Stimulated activated CD4-positive, alpha-beta T cell treated with anti-CD3 and anti-CD28 coated beads, TNF-alpha, amount 100 ng/mL, for 1 hour (primary cell): ENCODE results near the gene NEDD4L.

Experiments
- DNase-seq, 3 donors: peaks; one replicate each; pipeline ENCODE4 v3.0.0-alpha.2; 2020; ENCODE audit warnings: low read depth in 3 of 3, low spot score in 1 of 3

The NEDD4L gene

GRCh38 chr18:58205443-58206160 is 161.6 kb downstream of the NEDD4L start:
- no peak for DNase-seq

DNA sequence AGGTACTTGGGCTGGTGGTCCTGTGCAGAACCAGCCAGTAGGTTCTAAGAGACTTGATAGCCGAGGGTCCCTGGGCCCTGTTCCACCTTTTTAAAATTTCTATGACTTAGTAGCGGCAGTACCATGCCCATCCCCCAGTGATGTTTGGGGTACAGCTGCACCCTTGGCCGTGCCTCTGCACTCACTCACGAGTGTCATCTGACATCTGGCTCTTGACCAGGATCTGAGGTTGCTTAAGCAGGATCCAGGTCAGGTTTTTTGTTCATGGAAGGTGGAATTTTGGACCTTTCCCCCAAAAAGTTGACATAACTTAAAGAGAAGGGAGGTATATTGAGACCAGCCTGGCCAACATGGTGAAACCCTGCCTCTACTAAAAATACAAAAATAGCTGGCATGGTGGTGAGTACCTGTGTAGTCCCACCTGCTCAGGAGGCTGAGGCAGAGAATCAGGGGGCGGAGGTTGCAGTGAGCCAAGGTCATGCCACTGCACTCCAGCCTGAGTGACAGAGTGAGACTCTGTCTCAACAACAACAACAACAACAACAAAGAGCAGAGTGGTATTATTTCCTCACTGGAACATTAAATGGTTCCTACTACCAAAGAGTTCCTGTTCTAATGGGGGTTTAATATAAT is 163.6 kb downstream of the NEDD4L start:
- DNase-seq = no peak

DNA sequence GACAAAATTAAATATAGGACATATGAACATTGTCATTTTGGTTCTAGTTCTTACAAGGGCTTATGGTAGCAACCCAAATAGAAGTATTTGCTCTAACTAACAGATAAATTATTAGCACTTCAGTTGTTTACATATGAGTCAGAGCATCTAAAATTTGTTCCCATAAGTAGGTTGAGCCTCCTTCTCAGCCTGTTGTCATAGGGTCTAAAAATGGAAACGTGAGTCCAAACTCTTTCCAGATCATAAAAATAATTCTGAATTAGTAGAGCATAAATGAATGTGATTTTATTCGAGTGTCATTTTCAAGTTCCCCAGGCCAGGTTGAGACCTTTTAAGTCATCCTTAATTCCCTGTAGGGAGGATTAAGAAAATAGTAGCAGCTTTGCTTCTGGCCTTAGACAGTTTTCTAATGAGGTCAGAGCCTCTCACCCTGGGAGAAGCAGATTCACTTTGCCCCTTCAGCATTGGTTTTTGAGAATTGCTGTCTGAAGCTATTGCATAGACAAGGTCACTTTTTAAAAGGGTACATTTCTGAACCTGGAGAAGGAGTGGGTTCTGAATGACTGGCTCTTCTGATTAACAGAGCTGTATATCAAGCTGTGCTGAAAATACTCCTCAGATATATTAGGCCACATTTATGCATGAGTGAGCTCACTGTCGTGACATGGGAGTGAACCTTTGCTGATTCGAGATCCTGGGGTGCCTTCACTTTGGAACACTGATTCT is 164.3 kb downstream of the NEDD4L start:
- DNase-seq = no peak

GRCh38 chr18:58209326-58209725 is 165.3 kb downstream of the NEDD4L start:
- DNase-seq = no peak

DNA sequence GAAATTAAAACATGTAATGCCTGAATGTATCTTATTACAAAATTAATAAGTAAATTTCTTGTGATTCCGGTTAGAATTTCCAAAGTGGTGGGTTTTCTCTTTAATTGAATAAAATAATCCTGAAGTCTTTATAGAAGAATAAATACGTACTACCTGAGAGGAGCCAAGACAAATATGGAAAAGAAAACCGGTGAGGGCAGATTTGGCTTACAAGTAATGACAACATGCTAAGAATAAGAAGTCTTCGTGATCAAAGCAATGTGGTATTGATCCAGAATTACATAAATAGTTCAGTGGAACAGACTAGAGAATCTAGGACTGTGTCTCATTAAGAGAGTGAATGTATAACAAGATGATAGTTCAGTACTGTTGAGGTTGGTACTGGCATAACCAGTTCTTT is 167.5 kb downstream of the NEDD4L start:
- no peak for DNase-seq

DNA sequence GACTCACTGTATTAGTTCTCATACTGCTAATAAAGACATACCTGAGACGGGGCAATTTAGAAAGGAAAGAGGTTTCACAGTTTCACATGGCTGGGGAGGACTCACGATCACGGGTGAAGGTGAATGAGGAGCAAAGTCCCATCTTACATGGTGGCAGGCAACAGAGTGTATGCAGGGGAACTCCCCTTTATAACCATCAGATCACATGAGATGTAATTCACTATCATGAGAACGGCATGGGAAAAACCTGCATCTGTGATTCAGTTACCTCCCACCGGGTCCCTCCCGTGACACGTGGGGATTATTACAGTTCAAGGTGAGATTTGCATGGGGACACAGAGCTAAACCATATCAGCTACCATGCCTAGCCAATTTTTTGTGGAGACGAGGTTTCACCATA is 168.2 kb downstream of the NEDD4L start:
- no peak for DNase-seq

- DNase-seq = no peak
Observed at GRCh38 chr18:58213440-58213839, 169.4 kb downstream of the NEDD4L start.

DNA sequence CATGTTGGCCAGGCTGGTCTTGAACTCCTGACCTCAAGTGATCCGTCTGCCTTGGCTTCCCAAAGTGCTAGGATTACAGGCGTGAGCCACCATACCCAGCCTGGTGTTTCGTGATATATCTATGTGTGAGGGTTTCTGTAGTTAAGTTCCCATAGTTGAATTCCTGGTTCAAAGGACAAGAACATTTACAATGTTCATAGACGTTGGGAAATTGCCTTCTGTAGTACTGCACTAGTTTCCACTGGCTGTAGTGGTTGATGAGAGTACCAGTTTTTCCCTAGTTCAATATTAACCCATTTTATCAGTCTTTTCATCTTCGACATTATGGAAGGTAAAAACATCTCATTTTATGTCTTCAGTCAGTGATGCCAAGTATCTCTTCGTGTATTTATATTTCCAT is 171.0 kb downstream of the NEDD4L start:
- no peak for DNase-seq

DNA sequence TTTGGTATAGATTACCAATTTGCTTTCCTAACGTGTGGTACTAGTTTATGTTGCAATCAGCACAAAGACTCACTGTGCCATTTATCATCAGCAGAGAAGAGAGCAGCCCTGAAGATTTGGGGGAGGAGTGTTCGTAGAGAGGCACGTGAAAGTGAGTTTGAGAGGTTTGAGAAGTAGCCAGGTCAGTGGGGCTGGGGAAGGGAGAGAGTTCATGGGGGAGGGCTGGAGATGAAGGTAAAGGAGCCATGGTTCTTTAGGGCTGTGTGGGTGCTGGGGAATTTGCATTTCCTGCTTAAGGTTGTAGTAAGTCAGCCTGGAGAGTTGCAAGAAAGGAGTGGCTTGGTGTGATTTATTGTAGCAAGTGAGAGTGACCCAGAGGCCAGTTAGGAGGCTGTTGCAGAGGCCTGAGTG is 172.1 kb downstream of the NEDD4L start:
- DNase-seq = no peak

DNA sequence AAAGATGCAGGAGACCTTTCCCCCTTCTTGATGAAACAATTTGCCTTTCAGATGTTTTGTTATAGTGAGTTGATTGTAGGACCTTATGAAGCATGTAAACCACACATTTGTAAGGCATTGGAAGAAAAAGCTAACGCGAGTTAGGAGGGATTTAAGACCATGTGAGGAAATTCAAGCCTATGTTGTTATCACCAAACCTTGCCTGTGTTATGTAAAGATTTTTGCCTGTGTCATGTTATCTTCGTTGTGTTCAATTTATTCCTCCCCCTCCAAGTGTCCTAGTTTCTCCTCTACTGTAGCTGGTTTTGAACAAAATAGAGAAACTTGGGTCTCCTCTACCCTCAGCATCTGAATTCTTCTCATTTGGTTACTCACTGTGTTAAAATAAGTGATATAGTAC is 173.0 kb downstream of the NEDD4L start:
- DNase-seq = no peak

DNA sequence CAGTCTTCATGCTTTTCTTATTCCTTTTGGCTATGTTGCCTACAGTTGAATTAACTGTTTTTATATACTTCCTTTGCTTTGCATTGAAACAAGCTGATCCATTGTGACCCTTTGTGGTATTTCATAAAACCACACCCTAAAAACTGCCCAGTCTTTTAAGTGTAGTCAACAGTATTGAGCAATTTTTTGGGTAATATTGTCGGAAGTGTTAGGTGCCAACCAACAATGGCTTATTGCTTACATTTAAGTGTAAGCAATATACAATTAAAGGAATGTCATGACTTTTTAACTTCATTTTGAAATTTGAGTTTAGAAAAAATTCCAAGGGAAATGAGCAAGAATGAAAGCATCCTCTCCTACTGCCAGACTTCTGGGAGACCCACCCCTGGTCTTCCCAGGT is 174.1 kb downstream of the NEDD4L start:
- no peak for DNase-seq

- no peak for DNase-seq
Observed at GRCh38 chr18:58221060-58221725, 177.2 kb downstream of the NEDD4L start.

- no peak for DNase-seq
Observed at GRCh38 chr18:58222432-58223125, 178.6 kb downstream of the NEDD4L start.

DNA sequence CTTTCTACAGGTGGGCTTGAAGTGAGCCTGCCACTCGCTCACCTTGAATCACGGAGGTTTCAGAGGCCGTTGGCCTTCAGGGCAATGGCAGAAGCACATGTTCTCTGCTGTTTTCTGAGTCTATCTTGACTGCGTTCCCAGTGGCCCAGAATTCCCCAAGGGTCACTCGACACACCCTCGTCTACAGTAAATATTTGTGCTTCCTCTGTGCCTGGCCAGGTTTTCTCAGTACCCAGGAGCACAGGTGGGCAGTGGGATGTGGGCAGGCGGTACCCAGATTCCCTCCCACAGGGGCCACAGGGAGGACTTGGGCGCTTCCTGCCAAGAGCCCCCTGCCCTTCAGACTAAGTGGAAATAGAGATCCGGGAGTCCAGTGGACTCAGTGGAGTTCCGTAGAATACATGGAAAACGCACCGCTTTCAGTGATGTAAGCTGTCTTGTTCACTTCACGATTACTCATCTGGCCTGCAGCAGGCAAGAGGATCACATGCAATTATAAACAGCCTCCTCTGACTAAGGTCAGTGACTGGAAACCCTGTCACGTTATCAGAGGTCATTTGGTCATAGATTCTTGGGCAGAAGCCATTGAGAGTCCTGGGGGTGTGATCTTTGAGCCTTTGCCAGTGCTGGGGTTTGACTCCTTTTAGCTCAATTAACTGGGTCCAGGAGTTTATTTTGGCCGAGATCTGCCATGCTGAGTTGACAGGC is 179.8 kb downstream of the NEDD4L start:
- no peak for DNase-seq

DNA sequence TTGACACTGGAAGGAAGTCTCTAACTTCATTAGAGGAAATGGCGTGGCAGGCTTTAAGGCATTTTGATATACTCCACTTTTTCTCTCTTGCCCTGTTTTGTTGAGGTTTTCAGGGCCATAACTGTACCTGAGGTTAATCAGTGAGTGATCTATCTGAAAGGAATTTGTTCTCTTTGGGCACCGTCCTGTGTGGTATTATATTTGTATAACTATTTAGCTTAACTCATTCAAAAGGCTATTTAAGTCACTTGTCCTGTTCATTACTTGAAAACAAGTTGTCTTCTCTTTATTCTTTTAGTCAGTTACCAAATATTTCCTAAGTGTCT is 180.4 kb downstream of the NEDD4L start:
- DNase-seq = no peak

DNA sequence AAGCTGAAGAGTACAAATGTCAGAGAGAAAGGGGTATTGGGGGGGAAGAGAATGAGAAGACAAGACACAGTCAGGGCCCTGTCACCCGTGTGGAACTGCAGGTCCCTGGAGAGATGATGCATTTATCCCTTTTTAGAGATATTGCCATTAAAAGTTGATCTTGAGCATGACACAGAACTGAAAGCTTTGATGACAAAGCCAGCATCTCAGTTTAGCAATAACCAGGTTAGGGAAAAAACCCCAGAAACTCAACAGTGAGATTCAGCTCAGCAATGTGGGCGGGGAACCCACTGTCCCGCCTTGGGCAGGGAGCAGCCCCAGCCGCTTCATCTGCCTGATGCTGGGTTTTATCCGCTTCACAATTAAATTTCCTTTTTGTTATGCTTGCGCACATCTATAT is 181.1 kb downstream of the NEDD4L start:
- no peak for DNase-seq

DNA sequence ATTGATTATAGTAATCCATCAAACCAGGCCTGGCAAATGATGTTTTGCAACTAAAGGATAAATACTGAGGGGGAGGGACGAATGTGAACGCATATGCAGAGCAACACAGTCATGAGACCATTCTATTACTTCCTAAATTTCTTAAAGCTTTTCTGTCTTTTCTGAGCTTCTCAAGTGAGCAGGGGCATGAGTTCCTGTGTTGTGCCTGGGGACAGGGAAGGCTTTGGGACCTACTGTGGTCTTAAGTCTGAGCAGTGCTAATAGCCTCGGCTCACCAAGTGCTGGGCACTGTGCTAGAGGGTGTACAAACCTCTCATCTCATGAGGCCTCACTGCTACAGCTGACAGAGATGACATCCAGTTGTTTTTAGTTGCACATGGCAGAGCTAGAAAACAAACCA is 182.4 kb downstream of the NEDD4L start:
- DNase-seq = no peak

GRCh38 chr18:58227361-58227930 is 183.4 kb downstream of the NEDD4L start:
- DNase-seq = no peak

DNA sequence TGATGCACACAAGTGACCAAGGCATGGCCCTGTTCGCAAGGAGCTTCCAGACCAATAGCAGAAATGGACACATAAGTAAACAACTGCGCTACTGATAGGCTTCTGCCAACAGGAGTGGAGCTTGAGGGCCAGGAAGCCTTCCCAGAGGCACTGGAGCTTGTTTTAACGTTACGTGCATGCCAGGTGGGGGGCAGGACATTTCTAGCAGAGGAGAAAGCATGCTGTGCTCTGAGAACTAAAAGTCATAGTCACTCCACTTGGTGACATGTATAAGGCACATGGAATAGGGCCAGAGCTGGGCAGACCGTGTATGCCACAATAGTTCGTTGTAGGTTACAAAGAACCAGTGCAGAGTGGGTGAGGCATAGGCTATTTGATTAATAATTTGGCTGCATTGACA is 184.2 kb downstream of the NEDD4L start:
- no peak for DNase-seq

- no peak for DNase-seq
Observed at GRCh38 chr18:58228762-58229161, 184.7 kb downstream of the NEDD4L start.
